HCT116 (cell line): ENCODE results near the gene IRF8. TPM values are rescaled to one million over a fixed set of nuclear protein-coding genes. Genes with fewer than 3 reads are reported as not detected.

ENCODE experiments used
- ATAC-seq: fragments of 200-7000 bp; cut with Tn5 transposase; 2 replicates; pipeline ENCODE4 v1.9.1; 2020; ENCODE audit warnings: mild to moderate bottlenecking, moderate library complexity
- BruUV-seq: library from RNA; stranded (reverse); fragments of 400-500 nt; replicated peaks from 2 replicates; lab custom pipeline; 2021; lab: Mats Ljungman, UMichigan
- CTCF ChIA-PET: fragments of 300-600 bp; sonication (Branson Sonifier 250); formaldehyde crosslinking; loops from one replicate; lab custom pipeline; 2021; ENCODE audit warnings: antibody characterized with exemption; lab: Charles Lee
- POLR2A ChIA-PET: fragments of 300-600, 350-600 bp; sonication (Branson Sonifier 250); formaldehyde crosslinking; loops from one replicate; lab custom pipeline; 2021; ENCODE audit warnings: antibody characterized with exemption; lab: Charles Lee
- RAD21 ChIA-PET, 2 experiments: fragments of 300-600 bp; sonication (Branson Sonifier 250); formaldehyde crosslinking; loops; one replicate each; lab custom pipeline; 2023; ENCODE audit warnings: low total read pairs in 2 of 2; ENCODE audit not compliant: uncharacterized antibody in 2 of 2, unreplicated experiment in 2 of 2, low non-redundant PET in 1 of 2; lab: Charles Lee
- DNase-seq: peaks from one replicate; pipeline ENCODE4 v3.0.0-alpha.2; 2010; ENCODE audit warnings: low read depth, low spot score
- H2AFZ ChIP-seq: fragments of 200-600 bp; shearing (Covaris generic), sonication (generic); 2 replicates; pipeline ENCODE4 v1.6.1; 2017; ENCODE audit warnings: low read depth, mixed run types, mixed read lengths, antibody characterized with exemption, low read length; ENCODE audit not compliant: poor library complexity, severe bottlenecking
- H3K27ac ChIP-seq: 2 replicates; pipeline ENCODE4 v1.5.1; 2012; ENCODE audit warnings: low read depth, low read length
- H3K27me3 ChIP-seq: fragments of 200-600 bp; sonication (generic); 2 replicates; pipeline ENCODE4 v1.6.1; 2016; ENCODE audit warnings: mixed run types, low read length, mixed read lengths; ENCODE audit not compliant: insufficient read depth
- H3K36me3 ChIP-seq, 2 experiments: fragments of 200-500 bp in 1 of 2; fragments of 200-600 bp in 1 of 2; sonication (Bioruptor generic) in 1 of 2; sonication (generic) in 1 of 2; 2 replicates each; pipeline versions ENCODE4 v1.5.1 to v1.6.1; 2014 to 2016; ENCODE audit warnings: low read length in 2 of 2, inconsistent platforms in 1 of 2, mixed read lengths in 1 of 2, mixed run types in 1 of 2; ENCODE audit not compliant: insufficient read depth in 2 of 2, control insufficient read depth in 1 of 2
- H3K4me1 ChIP-seq, 2 experiments: fragments of 200-600 bp in 1 of 2; sonication (generic) in 1 of 2; 2 replicates each; pipeline versions ENCODE4 v1.5.1 to v1.6.1; 2012 to 2017; ENCODE audit warnings: low read length in 2 of 2, inconsistent platforms in 1 of 2, mild to moderate bottlenecking in 1 of 2, mixed read lengths in 1 of 2, mixed run types in 1 of 2, moderate library complexity in 1 of 2; ENCODE audit not compliant: insufficient read depth in 2 of 2, control insufficient read depth in 1 of 2
- H3K4me2 ChIP-seq: fragments of 200-600 bp; sonication (generic); 2 replicates; pipeline ENCODE4 v1.6.1; 2017; ENCODE audit warnings: mixed run types, low read length, mixed read lengths
- H3K4me3 ChIP-seq, 2 experiments: fragments of 200-600 bp in 1 of 2; sonication (generic) in 1 of 2; replicated peaks in 1 of 2; 2 replicates each; pipeline ENCODE4 v1.5.1; 2011 to 2016; ENCODE audit warnings: low read length in 2 of 2, control low read depth in 1 of 2, low read depth in 1 of 2, mild to moderate bottlenecking in 1 of 2, mixed read lengths in 1 of 2, mixed run types in 1 of 2
- H3K79me2 ChIP-seq: fragments of 200-600 bp; sonication (generic); 2 replicates; pipeline ENCODE4 v1.6.1; 2017; ENCODE audit warnings: mild to moderate bottlenecking, mixed run types, low read length, moderate library complexity, mixed read lengths; ENCODE audit not compliant: insufficient read depth
- H3K9ac ChIP-seq: fragments of 200-600 bp; sonication (generic); 2 replicates; pipeline ENCODE4 v1.6.1; 2016; ENCODE audit warnings: low read length, mixed read lengths
- H3K9me2 ChIP-seq: fragments of 200-600 bp; sonication (generic), shearing (Covaris generic); 2 replicates; pipeline ENCODE4 v1.6.1; 2017; ENCODE audit warnings: mixed run types, mild to moderate bottlenecking, moderate library complexity; ENCODE audit not compliant: insufficient read depth
- H3K9me3 ChIP-seq, 2 experiments: fragments of 200-500 bp in 1 of 2; fragments of 200-600 bp in 1 of 2; sonication (Bioruptor generic) in 1 of 2; sonication (generic) in 1 of 2; 2 replicates each; pipeline ENCODE4 v1.6.1; 2014 to 2017; ENCODE audit warnings: low read length in 2 of 2, mixed read lengths in 2 of 2, inconsistent platforms in 1 of 2, low read depth in 1 of 2, mild to moderate bottlenecking in 1 of 2, mixed run types in 1 of 2, moderate library complexity in 1 of 2; ENCODE audit not compliant: control insufficient read depth in 1 of 2, insufficient read depth in 1 of 2
- H4K20me1 ChIP-seq: fragments of 200-600 bp; sonication (generic), shearing (Covaris generic); 2 replicates; pipeline ENCODE4 v1.6.1; 2017; ENCODE audit warnings: mixed run types, mild to moderate bottlenecking, moderate library complexity; ENCODE audit not compliant: insufficient read depth
- CEBPB ChIP-seq: IDR thresholded peaks from 2 replicates; pipeline ENCODE4 v1.6.1; 2012; ENCODE audit warnings: low read depth
- EGR1 ChIP-seq: IDR thresholded peaks from 2 replicates; pipeline ENCODE4 v1.6.1; 2012; ENCODE audit warnings: low read depth
- FOSL1 ChIP-seq: IDR thresholded peaks from 2 replicates; pipeline ENCODE4 v1.6.1; 2012; ENCODE audit warnings: low read depth
- POLR2A ChIP-seq: IDR thresholded peaks from 2 replicates; pipeline ENCODE4 v1.7.0; 2011; ENCODE audit warnings: borderline replicate concordance; ENCODE audit not compliant: insufficient read depth, insufficient read length; ENCODE audit errors: extremely low read depth
- RAD21 ChIP-seq: IDR thresholded peaks from 2 replicates; pipeline ENCODE4 v1.6.1; 2012; ENCODE audit warnings: low read depth, mild to moderate bottlenecking
- SIN3A ChIP-seq: IDR thresholded peaks from 2 replicates; pipeline ENCODE4 v1.6.1; 2012; ENCODE audit warnings: low read depth
- SRF ChIP-seq: IDR thresholded peaks from 2 replicates; pipeline ENCODE4 v1.6.1; 2012; ENCODE audit warnings: low read depth
- ZFX ChIP-seq: fragments of 450-650 bp; IDR thresholded peaks from 2 replicates; pipeline ENCODE4 v1.6.1; 2017
- ZNF274 ChIP-seq: fragments of 200-500 bp; sonication (Bioruptor generic); IDR thresholded peaks from 2 replicates; pipeline ENCODE4 v1.6.1; 2014; ENCODE audit warnings: mild to moderate bottlenecking, low read depth, low read length, inconsistent platforms
- intact Hi-C: fragments of 100-400 bp; cut with micrococcal nuclease; formaldehyde crosslinking; loops from 2 replicates; pipeline ENCODE4 v1.10.0; 2022
- total RNA-seq: library from RNA; stranded (reverse); gene quantifications from one replicate; pipeline ENCODE4 v1.2.1, GENCODE V29; 2021; ENCODE audit not compliant: unreplicated experiment
- TF ChIP-seq, protein P1 (sequence below): IDR thresholded peaks from 2 replicates; pipeline ENCODE4 v1.6.1; 2012
- TF ChIP-seq, protein P2 (sequence below), 3 experiments: fragments of 200-600 bp in 1 of 3; sonication (generic) in 1 of 3; IDR thresholded peaks in 2 of 3; conservative IDR thresholded peaks in 1 of 3; 2 replicates each; pipeline ENCODE4 v1.5.1; 2012 to 2017; ENCODE audit warnings: low read depth in 2 of 3, low read length in 2 of 3, antibody characterized with exemption in 1 of 3, borderline replicate concordance in 1 of 3, control low read depth in 1 of 3, mild to moderate bottlenecking in 1 of 3, mixed read lengths in 1 of 3, mixed run types in 1 of 3, moderate library complexity in 1 of 3; ENCODE audit not compliant: insufficient read depth in 1 of 3

IRF8 gene
- total RNA-seq, 1 experiment from 2014 or later = 0.61 TPM

DNA sequence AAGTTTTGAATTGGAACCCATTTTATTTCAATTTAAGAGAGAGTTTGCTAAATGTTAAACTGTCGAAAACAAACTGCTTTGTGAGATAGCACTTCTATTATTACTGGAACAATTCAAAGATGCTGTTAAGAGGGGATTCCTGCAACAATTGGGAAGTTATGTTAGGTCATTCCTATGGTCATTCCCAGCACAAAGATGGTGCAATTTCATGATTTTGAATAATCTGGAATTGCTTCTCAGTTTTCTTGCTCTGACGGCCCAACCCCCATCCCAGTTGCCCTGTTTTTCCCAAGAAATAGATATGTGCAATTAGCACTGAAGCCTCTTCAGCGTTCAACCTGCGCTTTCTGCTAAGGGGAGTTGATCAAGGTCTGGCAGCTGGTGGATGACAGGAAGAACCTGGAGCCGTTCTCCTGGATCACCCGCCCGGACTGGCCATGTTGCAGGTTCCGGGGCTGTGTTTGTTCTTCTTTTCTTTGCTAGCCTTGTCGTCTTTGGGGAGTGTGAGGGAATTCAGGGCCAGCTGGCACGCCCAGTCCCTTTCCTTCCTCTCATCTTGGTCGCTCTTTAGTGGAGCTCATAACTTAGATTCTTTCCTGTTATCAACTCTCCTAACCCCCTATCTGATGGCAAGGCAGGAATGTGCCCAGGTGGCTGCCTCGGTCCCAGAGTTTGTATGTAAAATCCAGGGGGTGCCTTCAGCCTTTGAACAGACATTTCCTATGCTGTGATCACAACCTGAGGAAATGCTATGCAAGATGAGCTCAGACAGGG is 29.0 kb upstream of the IRF8 start:
- CTCF ChIA-PET = no interaction called here
- RAD21 ChIA-PET = no interaction called here
- H3K4me2 ChIP-seq = no peak overlapping the region
- BruUV-seq = no TSS peak
- peaks cover 60% of the 10 kb centered on the region for H3K27me3 ChIP-seq
- no peaks in the 10 kb centered on the region for H3K9me2 ChIP-seq
- DNase-seq = no peak
- intact Hi-C loops = no loop called here
- TF ChIP-seq EGR1 (no peak), FOSL1 (no peak), SRF (no peak), ZFX (no peak), CEBPB (no peak), RAD21 (no peak), POLR2A (no peak), SIN3A (no peak), ZNF274 (no peak)
- TF ChIP-seq, protein P1, sequence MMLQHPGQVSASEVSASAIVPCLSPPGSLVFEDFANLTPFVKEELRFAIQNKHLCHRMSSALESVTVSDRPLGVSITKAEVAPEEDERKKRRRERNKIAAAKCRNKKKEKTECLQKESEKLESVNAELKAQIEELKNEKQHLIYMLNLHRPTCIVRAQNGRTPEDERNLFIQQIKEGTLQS = no peak
- TF ChIP-seq, protein P2, sequence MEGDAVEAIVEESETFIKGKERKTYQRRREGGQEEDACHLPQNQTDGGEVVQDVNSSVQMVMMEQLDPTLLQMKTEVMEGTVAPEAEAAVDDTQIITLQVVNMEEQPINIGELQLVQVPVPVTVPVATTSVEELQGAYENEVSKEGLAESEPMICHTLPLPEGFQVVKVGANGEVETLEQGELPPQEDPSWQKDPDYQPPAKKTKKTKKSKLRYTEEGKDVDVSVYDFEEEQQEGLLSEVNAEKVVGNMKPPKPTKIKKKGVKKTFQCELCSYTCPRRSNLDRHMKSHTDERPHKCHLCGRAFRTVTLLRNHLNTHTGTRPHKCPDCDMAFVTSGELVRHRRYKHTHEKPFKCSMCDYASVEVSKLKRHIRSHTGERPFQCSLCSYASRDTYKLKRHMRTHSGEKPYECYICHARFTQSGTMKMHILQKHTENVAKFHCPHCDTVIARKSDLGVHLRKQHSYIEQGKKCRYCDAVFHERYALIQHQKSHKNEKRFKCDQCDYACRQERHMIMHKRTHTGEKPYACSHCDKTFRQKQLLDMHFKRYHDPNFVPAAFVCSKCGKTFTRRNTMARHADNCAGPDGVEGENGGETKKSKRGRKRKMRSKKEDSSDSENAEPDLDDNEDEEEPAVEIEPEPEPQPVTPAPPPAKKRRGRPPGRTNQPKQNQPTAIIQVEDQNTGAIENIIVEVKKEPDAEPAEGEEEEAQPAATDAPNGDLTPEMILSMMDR (IDR thresholded peaks at IDR 0.05 in 2 of 3, conservative IDR thresholded peaks at IDR 0.05 in 1 of 3; ENCODE audit: borderline replicate concordance in 1 of 3, insufficient read depth in 1 of 3, low read depth in 2 of 3, low read length in 2 of 3) = no peak
- no peak overlapping the region for H3K9ac ChIP-seq
- POLR2A ChIA-PET = no interaction called here
- no peak overlapping the region for H3K4me3 ChIP-seq
- no peak for ATAC-seq
- H3K27ac ChIP-seq = no peak overlapping the region
- no peaks in the 10 kb centered on the region for H3K79me2 ChIP-seq
- no peaks in the 10 kb centered on the region for H3K36me3 ChIP-seq
- H3K4me1 ChIP-seq = no peaks in the 10 kb centered on the region
- no peaks in the 10 kb centered on the region; a peak in 2 of 4 replicates for H3K9me3 ChIP-seq
- H2AFZ ChIP-seq = no peak overlapping the region
- H4K20me1 ChIP-seq = no peaks in the 10 kb centered on the region
